PC-3 (cell line): ENCODE data around the gene POLA2. TPM values are rescaled to one million over a fixed set of nuclear protein-coding genes. Genes with fewer than 3 reads are reported as not detected.

Experiments
- ATAC-seq: fragments of 200-7000 bp; cut with Tn5 transposase; 2 replicates; pipeline ENCODE4 v1.9.1; 2020; ENCODE audit warnings: mild to moderate bottlenecking, moderate library complexity
- BruUV-seq: library from RNA; stranded (reverse); fragments of 400-500 nt; replicated peaks from 2 replicates; lab custom pipeline; 2021; lab: Mats Ljungman, UMichigan
- CTCF ChIA-PET: fragments of 300-600 bp; sonication (Branson Sonifier 250); formaldehyde crosslinking; loops from one replicate; lab custom pipeline; 2022; ENCODE audit warnings: antibody characterized with exemption; lab: Charles Lee
- POLR2A ChIA-PET: fragments of 300-600 bp; sonication (Branson Sonifier 250); formaldehyde crosslinking; loops from one replicate; lab custom pipeline; 2022; ENCODE audit warnings: antibody characterized with exemption; ENCODE audit not compliant: unreplicated experiment; lab: Charles Lee
- DNase-seq: peaks from one replicate; pipeline ENCODE4 v3.0.0-alpha.2; 2015
- H2AFZ ChIP-seq: fragments of 300-600 bp; sonication (generic); 2 replicates; pipeline ENCODE4 v1.6.0; 2016; ENCODE audit warnings: antibody characterized with exemption, low read length
- H3F3A ChIP-seq: fragments of 300-600 bp; sonication (generic); one replicate; pipeline ENCODE4 v1.6.0; 2017; ENCODE audit warnings: antibody characterized with exemption, low read length, control low read depth, mild to moderate bottlenecking; ENCODE audit not compliant: unreplicated experiment
- H3K27ac ChIP-seq: fragments of 300-600 bp; sonication (generic); 2 replicates; pipeline ENCODE4 v1.5.1; 2016; ENCODE audit warnings: mild to moderate bottlenecking, low read length
- H3K27me3 ChIP-seq: fragments of 300-600 bp; sonication (generic); 2 replicates; pipeline ENCODE4 v1.6.1; 2016; ENCODE audit warnings: low read length, mixed read lengths
- H3K36me3 ChIP-seq: fragments of 300-600 bp; sonication (generic); 2 replicates; pipeline ENCODE4 v1.6.1; 2016; ENCODE audit warnings: low read depth, mixed run types, low read length, mixed read lengths
- H3K4me1 ChIP-seq: fragments of 300-600 bp; sonication (generic); 2 replicates; pipeline ENCODE4 v1.5.1; 2016; ENCODE audit warnings: low read length; ENCODE audit not compliant: insufficient read depth
- H3K4me2 ChIP-seq: fragments of 300-600 bp; sonication (generic); 2 replicates; pipeline ENCODE4 v1.6.0; 2016; ENCODE audit warnings: low read length
- H3K4me3 ChIP-seq: fragments of 300-600 bp; sonication (generic); 2 replicates; pipeline ENCODE4 v1.5.1; 2016; ENCODE audit warnings: mild to moderate bottlenecking, low read length, mixed read lengths
- H3K79me2 ChIP-seq: fragments of 300-600 bp; sonication (generic); 2 replicates; pipeline ENCODE4 v1.6.1; 2017; ENCODE audit warnings: low read length, mixed read lengths
- H3K9ac ChIP-seq: fragments of 300-600 bp; sonication (generic); 2 replicates; pipeline ENCODE4 v1.6.0; 2016; ENCODE audit warnings: mild to moderate bottlenecking, low read length
- H3K9me2 ChIP-seq: fragments of 300-600 bp; sonication (generic); replicated peaks from 2 replicates; pipeline ENCODE4 v1.6.1; 2016; ENCODE audit warnings: mixed run types, low read length, mixed read lengths
- H3K9me3 ChIP-seq: fragments of 300-600 bp; sonication (generic); 2 replicates; pipeline ENCODE4 v1.6.1; 2016; ENCODE audit warnings: low read length, mixed read lengths
- H4K20me1 ChIP-seq: fragments of 300-600 bp; sonication (generic); 2 replicates; pipeline ENCODE4 v1.6.1; 2016; ENCODE audit warnings: low read length, mixed read lengths
- CTCF ChIP-seq: fragments of 300-600 bp; sonication (generic); conservative IDR thresholded peaks from 2 replicates; pipeline ENCODE4 v1.5.1; 2017; ENCODE audit warnings: antibody characterized with exemption, low read depth, mild to moderate bottlenecking, low read length
- EZH2 ChIP-seq: fragments of 300-600 bp; sonication (generic); IDR thresholded peaks from one replicate; pipeline ENCODE4 v1.6.1; 2017; ENCODE audit warnings: antibody characterized with exemption, mild to moderate bottlenecking, low read length; ENCODE audit not compliant: unreplicated experiment
- EZH2phosphoT487 ChIP-seq: fragments of 300-600 bp; sonication (generic); IDR thresholded peaks from 2 replicates; pipeline ENCODE4 v1.6.1; 2018; ENCODE audit warnings: mild to moderate bottlenecking, antibody characterized with exemption, low read length, borderline replicate concordance
- intact Hi-C: fragments of 100-400 bp; cut with micrococcal nuclease; formaldehyde crosslinking; loops from 2 replicates; pipeline ENCODE4 v1.9.0; 2023
- total RNA-seq: library from RNA; depleted of rRNA; stranded (reverse); fragments of >200 nt; gene quantifications from 2 replicates; pipeline ENCODE4 v1.2.3, GENCODE V29; 2014

Gene POLA2
- total RNA-seq, 1 experiment from 2014 or later, result 29.0 TPM

- ChIA-PET CTCF (interaction anchor here (0.8 to 1.0 kb wide), 2 partner anchors 11 to 15 kb away, joined by 6 to 18 read pairs; no protein-coding TSS in a partner anchor), POLR2A (no interaction called here)
- TF ChIP-seq EZH2phosphoT487 (no peak), CTCF (no peak), EZH2 (no peak)
- DNase-seq (peak; percentile 41), ATAC-seq (peak; percentile 78)
- peaks cover 66% of the 10 kb centered on the region for H3K36me3 ChIP-seq
- no peaks in the 10 kb centered on the region for H3K9me2 ChIP-seq
- H3K4me3 ChIP-seq, result no peak overlapping the region
- TSS peak; percentile 55 for BruUV-seq
- intact Hi-C loops, result no loop called here
- H3K9me3 ChIP-seq, result no peaks in the 10 kb centered on the region
- H3K27me3 ChIP-seq, result no peaks in the 10 kb centered on the region
- H3K79me2 ChIP-seq, result no peaks in the 10 kb centered on the region
- H2AFZ ChIP-seq, result no peak overlapping the region
- peaks cover 17% of the 10 kb centered on the region for H3K4me1 ChIP-seq
- H3K9ac ChIP-seq, result peak overlapping the region; percentile 34; the same call in 1 of the 2 replicates
- no peaks in the 10 kb centered on the region for H4K20me1 ChIP-seq
- peak overlapping the region; percentile 63 for H3K27ac ChIP-seq
- H3F3A ChIP-seq, result no peaks in the 10 kb centered on the region
- peak overlapping the region; percentile 53 for H3K4me2 ChIP-seq
Measured at GRCh38 chr11:65290448-65291165, 28.8 kb downstream of the POLA2 start.

- TF ChIP-seq EZH2 (no peak), EZH2phosphoT487 (no peak), CTCF (no peak)
- peak overlapping the region; percentile 63 for H3K27ac ChIP-seq
- H3K4me3 ChIP-seq, result no peak overlapping the region
- intact Hi-C loops, result no loop called here
- DNase-seq (peak; percentile 66), ATAC-seq (peak; percentile 78)
- no peaks in the 10 kb centered on the region for H3K9me3 ChIP-seq
- H3K9me2 ChIP-seq, result no peaks in the 10 kb centered on the region
- peaks cover 65% of the 10 kb centered on the region for H3K36me3 ChIP-seq
- H3K4me2 ChIP-seq, result peak overlapping the region; percentile 53
- ChIA-PET CTCF (interaction anchor here (0.8 kb wide), 1 partner anchor 16 kb away, joined by 3 read pairs; no protein-coding TSS in a partner anchor), POLR2A (interaction anchor here (1.1 kb wide), 1 partner anchor 30 kb away, joined by 3 read pairs; the partner anchor contains the start of gene POLA2)
- no peaks in the 10 kb centered on the region for H3K27me3 ChIP-seq
- no TSS peak for BruUV-seq
- H2AFZ ChIP-seq, result no peak overlapping the region
- H3F3A ChIP-seq, result no peaks in the 10 kb centered on the region
- peak overlapping the region; percentile 34; the same call in 1 of the 2 replicates for H3K9ac ChIP-seq
- H3K79me2 ChIP-seq, result no peaks in the 10 kb centered on the region
- H4K20me1 ChIP-seq, result no peaks in the 10 kb centered on the region
- H3K4me1 ChIP-seq, result peaks cover 17% of the 10 kb centered on the region
Measured at GRCh38 chr11:65291613-65292012, 29.9 kb downstream of the POLA2 start.

GRCh38 chr11:65292890-65293289 lies 31.1 kb downstream of the POLA2 start:
- no peak for TF ChIP-seq EZH2phosphoT487
- TF ChIP-seq EZH2, result no peak
- no peak for TF ChIP-seq CTCF
- H3K9ac ChIP-seq, result no peak overlapping the region
- H3K4me2 ChIP-seq, result no peak overlapping the region
- POLR2A ChIA-PET, result no interaction called here
- no peak overlapping the region for H3K27ac ChIP-seq
- no peaks in the 10 kb centered on the region for H3K9me2 ChIP-seq
- H3K27me3 ChIP-seq, result no peaks in the 10 kb centered on the region
- H3F3A ChIP-seq, result no peaks in the 10 kb centered on the region
- H3K36me3 ChIP-seq, result peaks cover 56% of the 10 kb centered on the region
- ATAC-seq, result no peak
- H3K9me3 ChIP-seq, result no peaks in the 10 kb centered on the region
- BruUV-seq, result no TSS peak
- intact Hi-C loops, result no loop called here
- CTCF ChIA-PET, result no interaction called here
- peaks cover 17% of the 10 kb centered on the region for H3K4me1 ChIP-seq
- no peaks in the 10 kb centered on the region for H4K20me1 ChIP-seq
- no peak overlapping the region for H2AFZ ChIP-seq
- H3K4me3 ChIP-seq, result no peak overlapping the region
- no peak for DNase-seq
- H3K79me2 ChIP-seq, result no peaks in the 10 kb centered on the region
